CD14-positive monocyte (primary cell): ENCODE measurements around the gene TNIK. TPM values are rescaled to one million over a fixed set of nuclear protein-coding genes. Genes with fewer than 3 reads are reported as not detected.

ENCODE experiments used
- DNase-seq, 3 donors: peaks; one replicate each; pipeline ENCODE4 v3.0.0-alpha.2; 2011 to 2022
- H2AFZ ChIP-seq: 2 replicates; pipeline ENCODE4 v1.6.0; 2012; ENCODE audit warnings: mild to moderate bottlenecking, low read depth, low read length, inconsistent platforms; ENCODE audit not compliant: insufficient read depth, poor library complexity, severe bottlenecking
- H3K27ac ChIP-seq, 2 donors: 1 replicate in 1 of 2; 2 replicates in 1 of 2; pipeline ENCODE4 v1.5.1; 2012 to 2013; ENCODE audit warnings: low read length in 2 of 2, control low read depth in 1 of 2, inconsistent platforms in 1 of 2, low read depth in 1 of 2, mild to moderate bottlenecking in 1 of 2
- H3K27me3 ChIP-seq, 2 donors: one replicate each; pipeline versions ENCODE4 v1.6.0 to v1.6.1; 2011 to 2013; ENCODE audit warnings: low read length in 2 of 2; ENCODE audit not compliant: control insufficient read depth in 2 of 2, insufficient read depth in 2 of 2
- H3K36me3 ChIP-seq, 2 donors: replicated peaks in 1 of 2; 1 replicate in 1 of 2; 2 replicates in 1 of 2; pipeline versions ENCODE4 v1.5.1 to v1.6.1; 2012 to 2013; ENCODE audit warnings: low read length in 2 of 2, control low read depth in 1 of 2, inconsistent platforms in 1 of 2, mild to moderate bottlenecking in 1 of 2; ENCODE audit not compliant: insufficient read depth in 2 of 2, control insufficient read depth in 1 of 2
- H3K4me1 ChIP-seq, 2 donors: 1 replicate in 1 of 2; 2 replicates in 1 of 2; pipeline versions ENCODE4 v1.5.1 to v1.6.1; 2012 to 2013; ENCODE audit warnings: low read length in 2 of 2, control low read depth in 1 of 2, inconsistent platforms in 1 of 2, mild to moderate bottlenecking in 1 of 2, moderate library complexity in 1 of 2; ENCODE audit not compliant: insufficient read depth in 2 of 2, control insufficient read depth in 1 of 2
- H3K4me2 ChIP-seq: replicated peaks from 2 replicates; pipeline ENCODE3; 2012; ENCODE audit warnings: low read length, moderate library complexity, mild to moderate bottlenecking; ENCODE audit not compliant: poor library complexity, severe bottlenecking; ENCODE audit errors: extremely low read depth
- H3K4me3 ChIP-seq, 3 experiments: fragments of 200-600 bp in 1 of 3; sonication (generic) in 1 of 3; replicated peaks in 1 of 3; 1 replicate in 2 of 3; 2 replicates in 1 of 3; pipeline ENCODE4 v1.5.1; 2011 to 2013; ENCODE audit warnings: low read length in 3 of 3, mild to moderate bottlenecking in 3 of 3, control low read depth in 2 of 3, low read depth in 2 of 3, inconsistent platforms in 1 of 3, moderate library complexity in 1 of 3
- H3K79me2 ChIP-seq: 2 replicates; pipeline ENCODE4 v1.6.0; 2012; ENCODE audit warnings: mild to moderate bottlenecking, control low read depth, inconsistent platforms, low read length, moderate library complexity; ENCODE audit not compliant: insufficient read depth
- H3K9ac ChIP-seq: 2 replicates; pipeline ENCODE4 v1.6.0; 2017; ENCODE audit warnings: low read length, mild to moderate bottlenecking; ENCODE audit not compliant: insufficient read depth, poor library complexity, severe bottlenecking
- H3K9me3 ChIP-seq, 2 donors: replicated peaks in 1 of 2; 1 replicate in 1 of 2; 2 replicates in 1 of 2; pipeline versions ENCODE4 v1.5.1 to v1.6.1; 2012 to 2013; ENCODE audit warnings: low read length in 2 of 2, control low read depth in 1 of 2; ENCODE audit not compliant: control insufficient read depth in 1 of 2, insufficient read depth in 1 of 2
- H4K20me1 ChIP-seq: 2 replicates; pipeline ENCODE4 v1.6.0; 2012; ENCODE audit warnings: mild to moderate bottlenecking, low read length, control low read depth, moderate library complexity; ENCODE audit not compliant: insufficient read depth
- H3K27ac Mint-ChIP-seq, 7 donors: one replicate each; pipeline ENCODE4 v1.8.0; 2020; ENCODE audit warnings: mild to moderate bottlenecking in 7 of 7, mixed read lengths in 7 of 7, moderate library complexity in 6 of 7, inconsistent platforms in 2 of 7
- H3K27me3 Mint-ChIP-seq, 3 donors: one replicate each; pipeline ENCODE4 v1.8.0; 2021 to 2022; ENCODE audit warnings: low read depth in 3 of 3, mild to moderate bottlenecking in 3 of 3, mixed read lengths in 3 of 3, moderate library complexity in 3 of 3, inconsistent platforms in 1 of 3
- H3K36me3 Mint-ChIP-seq, 2 donors: one replicate each; pipeline ENCODE4 v1.8.0; 2020; ENCODE audit warnings: mixed read lengths in 2 of 2, inconsistent platforms in 1 of 2, mild to moderate bottlenecking in 1 of 2
- H3K4me1 Mint-ChIP-seq: one replicate; pipeline ENCODE4 v1.8.0; 2020; ENCODE audit warnings: mild to moderate bottlenecking, mixed read lengths
- H3K4me3 Mint-ChIP-seq, 2 donors: one replicate each; pipeline ENCODE4 v1.8.0; 2020; ENCODE audit warnings: mild to moderate bottlenecking in 2 of 2, mixed read lengths in 2 of 2, moderate library complexity in 1 of 2
- H3K9me3 Mint-ChIP-seq, 7 donors: one replicate each; pipeline ENCODE4 v1.8.0; 2020 to 2022; ENCODE audit warnings: mixed read lengths in 7 of 7, mild to moderate bottlenecking in 6 of 7, moderate library complexity in 6 of 7, inconsistent platforms in 2 of 7
- WGBS: methylation state at CpG from one replicate; pipeline ENCODE4 v1.1.5; 2013; ENCODE audit warnings: missing lambda C conversion rate; ENCODE audit not compliant: insufficient coverage; 5-methylcytosine and 5-hydroxymethylcytosine counted together
- intact Hi-C, 2 donors: fragments of 100-400 bp; cut with micrococcal nuclease; formaldehyde crosslinking; loops; one replicate each; pipeline versions ENCODE4 v1.15.0 to v1.15.1; 2023
- polyA plus RNA-seq, 3 donors: library from polyadenylated mRNA; depleted of rRNA in 1 of 3; unstranded in 2 of 3; stranded (reverse) in 1 of 3; fragments of 300-500 nt in 2 of 3; fragments of >200 nt in 1 of 3; fragmentation: Illumina TruSeq in 2 of 3; gene quantifications; 1 replicate in 2 of 3; 2 replicates in 1 of 3; pipeline ENCODE4 v1.2.3, GENCODE V29; 2012 to 2021
- TF ChIP-seq, protein P1 (sequence below): fragments of 200-600 bp; IDR thresholded peaks from one replicate; pipeline ENCODE4 v1.8.0; 2022; ENCODE audit warnings: antibody characterized with exemption, mild to moderate bottlenecking

Gene TNIK
- polyA plus RNA-seq, 3 donors: 0.36 to 1.8 (median 0.75) TPM

DNA sequence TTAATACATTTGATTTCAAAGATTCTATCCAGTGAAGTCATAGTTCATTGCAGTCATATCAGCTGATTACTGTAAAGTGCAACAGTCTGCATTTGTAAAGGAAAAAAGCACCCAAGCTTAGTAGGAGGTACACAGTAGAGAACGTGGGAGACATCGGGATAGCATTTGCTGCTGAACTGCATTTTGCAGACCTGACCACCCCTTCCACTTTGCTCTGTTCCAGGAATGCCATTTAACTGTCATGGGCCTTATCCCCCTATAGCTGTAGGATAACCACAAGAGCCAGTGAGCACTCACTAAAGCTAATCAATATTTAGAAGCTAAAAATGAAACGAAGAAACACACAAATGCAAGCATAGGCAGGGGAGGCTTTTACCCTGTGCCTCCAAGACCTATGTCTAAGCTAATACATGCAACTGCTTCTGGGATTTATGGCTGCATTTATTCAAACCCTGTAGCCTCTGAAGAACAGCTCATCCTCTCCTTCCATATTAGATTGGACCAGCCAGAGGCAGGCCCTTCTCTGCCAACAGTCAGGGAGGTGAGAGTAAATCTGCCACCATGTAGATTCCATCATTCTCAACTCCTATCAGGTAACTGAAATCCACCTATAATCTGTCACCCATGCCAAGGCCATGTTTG lies 23.0 kb downstream of the TNIK start:
- H3K27me3 Mint-ChIP-seq: peaks cover 0 to 2% (median 0%) of the 10 kb centered on the region in 3 donors
- no peak overlapping the region for H3K27ac Mint-ChIP-seq
- H3K9ac ChIP-seq: no peak overlapping the region
- no peaks in the 10 kb centered on the region for H3K36me3 ChIP-seq
- H2AFZ ChIP-seq: no peak overlapping the region
- 90% methylated on average over 3 of the region's 3 CpGs for WGBS
- H3K9me3 Mint-ChIP-seq: peaks cover 0 to 2% (median 0%) of the 10 kb centered on the region in 7 donors
- TF ChIP-seq, protein P1, sequence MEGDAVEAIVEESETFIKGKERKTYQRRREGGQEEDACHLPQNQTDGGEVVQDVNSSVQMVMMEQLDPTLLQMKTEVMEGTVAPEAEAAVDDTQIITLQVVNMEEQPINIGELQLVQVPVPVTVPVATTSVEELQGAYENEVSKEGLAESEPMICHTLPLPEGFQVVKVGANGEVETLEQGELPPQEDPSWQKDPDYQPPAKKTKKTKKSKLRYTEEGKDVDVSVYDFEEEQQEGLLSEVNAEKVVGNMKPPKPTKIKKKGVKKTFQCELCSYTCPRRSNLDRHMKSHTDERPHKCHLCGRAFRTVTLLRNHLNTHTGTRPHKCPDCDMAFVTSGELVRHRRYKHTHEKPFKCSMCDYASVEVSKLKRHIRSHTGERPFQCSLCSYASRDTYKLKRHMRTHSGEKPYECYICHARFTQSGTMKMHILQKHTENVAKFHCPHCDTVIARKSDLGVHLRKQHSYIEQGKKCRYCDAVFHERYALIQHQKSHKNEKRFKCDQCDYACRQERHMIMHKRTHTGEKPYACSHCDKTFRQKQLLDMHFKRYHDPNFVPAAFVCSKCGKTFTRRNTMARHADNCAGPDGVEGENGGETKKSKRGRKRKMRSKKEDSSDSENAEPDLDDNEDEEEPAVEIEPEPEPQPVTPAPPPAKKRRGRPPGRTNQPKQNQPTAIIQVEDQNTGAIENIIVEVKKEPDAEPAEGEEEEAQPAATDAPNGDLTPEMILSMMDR: no peak
- no peaks in the 10 kb centered on the region for H3K4me1 ChIP-seq
- DNase-seq: no peak
- H3K4me3 Mint-ChIP-seq: no peak overlapping the region
- intact Hi-C loops: no loop called here
- no peak overlapping the region for H3K27ac ChIP-seq
- H3K36me3 Mint-ChIP-seq: no peaks in the 10 kb centered on the region
- no peaks in the 10 kb centered on the region for H3K79me2 ChIP-seq
- no peaks in the 10 kb centered on the region for H4K20me1 ChIP-seq
- H3K4me1 Mint-ChIP-seq: no peaks in the 10 kb centered on the region
- no peak overlapping the region for H3K4me2 ChIP-seq
- H3K9me3 ChIP-seq: no peaks in the 10 kb centered on the region
- H3K4me3 ChIP-seq: no peak overlapping the region
- no peaks in the 10 kb centered on the region for H3K27me3 ChIP-seq

DNA sequence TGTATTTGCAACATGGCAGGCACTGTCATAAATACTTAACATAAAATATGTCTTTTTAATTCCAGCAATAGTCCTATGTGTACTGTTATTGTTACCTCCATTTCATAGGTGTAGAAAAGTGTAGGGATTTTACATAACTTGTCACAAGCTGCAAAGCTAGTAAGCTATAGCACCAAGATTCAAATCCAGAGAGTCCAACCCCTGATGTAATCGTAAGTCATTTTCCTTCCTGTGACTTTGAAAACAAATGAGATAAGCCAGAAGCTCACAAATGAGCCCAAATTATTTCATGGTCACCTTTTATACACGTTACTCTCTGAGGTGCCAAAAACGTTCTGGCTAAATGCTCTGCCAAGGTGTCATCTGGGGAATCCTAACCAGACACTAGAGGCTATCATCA lies 23.8 kb downstream of the TNIK start:
- H4K20me1 ChIP-seq: no peaks in the 10 kb centered on the region
- no peak overlapping the region for H3K27ac ChIP-seq
- no peak overlapping the region for H3K4me3 Mint-ChIP-seq
- H3K4me3 ChIP-seq: no peak overlapping the region
- no peak overlapping the region for H3K27ac Mint-ChIP-seq
- H3K9me3 Mint-ChIP-seq: peaks cover 0 to 2% (median 0%) of the 10 kb centered on the region in 7 donors
- TF ChIP-seq, protein P1: no peak
- no peak for DNase-seq
- no peaks in the 10 kb centered on the region for H3K79me2 ChIP-seq
- intact Hi-C loops: no loop called here
- no peak overlapping the region for H3K9ac ChIP-seq
- H3K4me1 Mint-ChIP-seq: no peaks in the 10 kb centered on the region
- no peaks in the 10 kb centered on the region for H3K36me3 ChIP-seq
- no peaks in the 10 kb centered on the region for H3K9me3 ChIP-seq
- no peaks in the 10 kb centered on the region for H3K4me1 ChIP-seq
- H3K27me3 ChIP-seq: no peaks in the 10 kb centered on the region
- peaks cover 0 to 2% (median 1%) of the 10 kb centered on the region in 3 donors for H3K27me3 Mint-ChIP-seq
- H3K36me3 Mint-ChIP-seq: no peaks in the 10 kb centered on the region
- 53% methylated on average over 3 of the region's 3 CpGs for WGBS
- no peak overlapping the region for H2AFZ ChIP-seq
- no peak overlapping the region for H3K4me2 ChIP-seq
